ENCODE measurements around the gene PRXL2B. TPM values are rescaled to one million over a fixed set of nuclear protein-coding genes. Genes with fewer than 3 reads are reported as not detected.

Gene PRXL2B
- total RNA-seq, 1 experiment from 2014 or later: 40.7 TPM

- Mint-ChIP-seq H3K27me3 (ENCODE audit: low read depth) (peaks cover 46% of the 10 kb centered on the region), H3K4me3 (no peak overlapping the region), H3K27ac (no peak overlapping the region), H3K9me3 (peaks cover 14 to 19% of the 10 kb centered on the region in 2 experiments), H3K36me3 (ENCODE audit: insufficient read depth in 1 of 3, low read depth in 3 of 3) (peaks cover 0 to 13% (median 3%) of the 10 kb centered on the region in 3 experiments; a peak in 4 of 7 replicates), H3K4me1 (peaks cover 2 to 5% of the 10 kb centered on the region in 2 experiments; a peak in 1 of 4 replicates)
- H3K56ac ChIP-seq (ENCODE audit: insufficient read length, low read depth, low read length): no peak overlapping the region
- peaks cover 1% of the 10 kb centered on the region; the same call in 1 of the 2 replicates for H3K27me3 ChIP-seq (ENCODE audit: insufficient read depth, low read length)
- no peak overlapping the region for H3K4me2 ChIP-seq (ENCODE audit: insufficient read depth, insufficient read length, low read length)
- H3T11ph ChIP-seq (ENCODE audit: low read length): no peak overlapping the region
- H2BK12ac ChIP-seq (ENCODE audit: insufficient read length, low read depth, low read length): no peak overlapping the region
- no peak overlapping the region for H3K4ac ChIP-seq (ENCODE audit: low read depth, low read length)
- no peak overlapping the region for H3K9ac ChIP-seq (ENCODE audit: extremely low read depth, insufficient read length, low read length)
- H2BK15ac ChIP-seq (ENCODE audit: low read depth, low read length): no peak overlapping the region
- no peak overlapping the region for H2AFZ ChIP-seq (ENCODE audit: low read length)
- TF ChIP-seq, protein P1, sequence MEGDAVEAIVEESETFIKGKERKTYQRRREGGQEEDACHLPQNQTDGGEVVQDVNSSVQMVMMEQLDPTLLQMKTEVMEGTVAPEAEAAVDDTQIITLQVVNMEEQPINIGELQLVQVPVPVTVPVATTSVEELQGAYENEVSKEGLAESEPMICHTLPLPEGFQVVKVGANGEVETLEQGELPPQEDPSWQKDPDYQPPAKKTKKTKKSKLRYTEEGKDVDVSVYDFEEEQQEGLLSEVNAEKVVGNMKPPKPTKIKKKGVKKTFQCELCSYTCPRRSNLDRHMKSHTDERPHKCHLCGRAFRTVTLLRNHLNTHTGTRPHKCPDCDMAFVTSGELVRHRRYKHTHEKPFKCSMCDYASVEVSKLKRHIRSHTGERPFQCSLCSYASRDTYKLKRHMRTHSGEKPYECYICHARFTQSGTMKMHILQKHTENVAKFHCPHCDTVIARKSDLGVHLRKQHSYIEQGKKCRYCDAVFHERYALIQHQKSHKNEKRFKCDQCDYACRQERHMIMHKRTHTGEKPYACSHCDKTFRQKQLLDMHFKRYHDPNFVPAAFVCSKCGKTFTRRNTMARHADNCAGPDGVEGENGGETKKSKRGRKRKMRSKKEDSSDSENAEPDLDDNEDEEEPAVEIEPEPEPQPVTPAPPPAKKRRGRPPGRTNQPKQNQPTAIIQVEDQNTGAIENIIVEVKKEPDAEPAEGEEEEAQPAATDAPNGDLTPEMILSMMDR (conservative IDR thresholded peaks at IDR 0.05): no peak
- no peak overlapping the region for H2AK5ac ChIP-seq (ENCODE audit: insufficient read length, low read length)
- H2BK5ac ChIP-seq (ENCODE audit: insufficient read length, low read length): no peak overlapping the region
- H3K23ac ChIP-seq (ENCODE audit: insufficient read length, low read depth, low read length): no peak overlapping the region
- H4K8ac ChIP-seq (replicated peaks; ENCODE audit: insufficient read length, low read depth, low read length): no peak overlapping the region
- no CpG with 5 or more reads among the region's 26 CpGs for WGBS (ENCODE audit: extremely low coverage, insufficient read length, low lambda C conversion rate)
- no peak for DNase-seq
- no peaks in the 10 kb centered on the region for H3K79me1 ChIP-seq (ENCODE audit: insufficient read depth, low read depth, low read length, poor library complexity, severe bottlenecking)
- peaks cover 10% of the 10 kb centered on the region for H3K23me2 ChIP-seq (ENCODE audit: insufficient read length, low read depth, low read length, poor library complexity, severe bottlenecking)
- H3K79me2 ChIP-seq (ENCODE audit: insufficient read depth, low read length): no peaks in the 10 kb centered on the region
- H3K9me3 ChIP-seq (ENCODE audit: control insufficient read depth, low read depth, low read length): peaks cover 6% of the 10 kb centered on the region
- no peak overlapping the region for H3K27ac ChIP-seq (ENCODE audit: insufficient read length, low read depth, low read length)
- no peak overlapping the region for H3K14ac ChIP-seq (ENCODE audit: insufficient read depth, low read length)
- no peak overlapping the region for H2BK120ac ChIP-seq (ENCODE audit: low read depth, low read length, poor library complexity, severe bottlenecking)
- no peaks in the 10 kb centered on the region for H3K4me1 ChIP-seq (ENCODE audit: insufficient read depth, low read length)
- H4K20me1 ChIP-seq (ENCODE audit: control insufficient read depth, insufficient read depth, insufficient read length): no peaks in the 10 kb centered on the region
- no peak overlapping the region for H4K91ac ChIP-seq (ENCODE audit: insufficient read length, low read depth, low read length)
- no peak overlapping the region for H4K5ac ChIP-seq (ENCODE audit: insufficient read length, low read depth, low read length)
- H2BK20ac ChIP-seq (ENCODE audit: low read depth, low read length, poor library complexity, severe bottlenecking): no peak overlapping the region
- H3K18ac ChIP-seq (ENCODE audit: insufficient read length, low read depth, low read length): no peak overlapping the region
Observed at GRCh38 chr1:2639607-2640521, 53.3 kb downstream of the PRXL2B start.
